ENCODE measurements around the gene MPG.

The MPG gene

DNA sequence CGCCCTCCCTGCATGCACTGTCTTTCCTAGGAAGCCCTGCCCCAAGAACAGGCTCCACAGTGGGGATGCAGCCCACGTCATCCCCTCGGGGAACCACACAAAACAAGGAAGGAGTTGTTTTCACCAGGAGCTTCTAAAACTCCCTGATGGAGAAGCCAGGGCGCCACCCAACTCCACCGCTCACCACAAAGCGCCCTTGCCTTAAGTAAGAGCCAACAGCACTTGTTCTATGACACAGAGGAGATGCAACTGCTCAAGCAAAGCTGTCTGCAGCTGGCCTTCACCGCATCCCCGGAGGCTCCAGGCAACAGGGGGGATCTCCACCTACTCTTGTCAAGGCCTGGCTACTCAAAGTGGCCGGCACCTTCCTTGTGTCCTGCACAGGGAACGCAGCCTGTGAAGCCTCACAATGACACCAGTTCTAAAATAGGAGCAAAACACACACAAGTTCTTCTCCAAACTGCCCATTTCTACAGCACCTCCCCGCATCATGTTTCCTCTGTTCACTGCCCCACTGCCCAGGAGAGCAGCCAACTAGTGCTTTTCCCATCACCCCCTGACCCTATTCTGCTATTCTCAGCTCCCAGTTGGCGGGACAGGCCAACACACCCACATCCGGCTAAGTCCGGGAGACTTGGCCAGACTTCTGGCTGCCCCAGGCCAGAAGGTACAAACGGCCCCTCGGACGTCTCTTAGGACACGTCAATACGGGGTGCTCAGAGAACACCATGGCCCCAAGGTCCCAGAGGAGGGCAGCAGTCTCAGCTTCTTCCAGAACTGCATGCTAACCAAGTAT lies 24.2 kb downstream of the MPG start:
- Mint-ChIP-seq H3K27me3 (no peaks in the 10 kb centered on the region), H3K4me3 (no peak overlapping the region), H3K36me3 (peaks cover 55% of the 10 kb centered on the region), H3K4me1 (peaks cover 12% of the 10 kb centered on the region), H3K9me3 (no peaks in the 10 kb centered on the region), H3K27ac (no peak overlapping the region)
- no peak for ATAC-seq

GRCh38 chr16:104355-104754 lies 26.3 kb downstream of the MPG start:
- Mint-ChIP-seq H3K4me3 (no peak overlapping the region), H3K27me3 (no peaks in the 10 kb centered on the region), H3K36me3 (peaks cover 40% of the 10 kb centered on the region), H3K27ac (no peak overlapping the region), H3K9me3 (no peaks in the 10 kb centered on the region), H3K4me1 (peaks cover 5% of the 10 kb centered on the region)
- ATAC-seq = no peak

GRCh38 chr16:104928-105327 lies 26.9 kb downstream of the MPG start:
- no peaks in the 10 kb centered on the region for H3K27me3 Mint-ChIP-seq

GRCh38 chr16:105521-105920 lies 27.5 kb downstream of the MPG start:
- Mint-ChIP-seq H3K4me3 (no peak overlapping the region), H3K27me3 (no peaks in the 10 kb centered on the region), H3K36me3 (peaks cover 37% of the 10 kb centered on the region), H3K4me1 (peaks cover 5% of the 10 kb centered on the region), H3K9me3 (no peaks in the 10 kb centered on the region), H3K27ac (no peak overlapping the region)
- no peak for ATAC-seq

More at GRCh38 chr16:104928-105327, 26.9 kb downstream of the MPG start:
- Mint-ChIP-seq H3K9me3 (no peaks in the 10 kb centered on the region), H3K27ac (no peak overlapping the region), H3K4me1 (peaks cover 5% of the 10 kb centered on the region), H3K4me3 (no peak overlapping the region), H3K36me3 (peaks cover 38% of the 10 kb centered on the region)
- no peak for ATAC-seq

DNA sequence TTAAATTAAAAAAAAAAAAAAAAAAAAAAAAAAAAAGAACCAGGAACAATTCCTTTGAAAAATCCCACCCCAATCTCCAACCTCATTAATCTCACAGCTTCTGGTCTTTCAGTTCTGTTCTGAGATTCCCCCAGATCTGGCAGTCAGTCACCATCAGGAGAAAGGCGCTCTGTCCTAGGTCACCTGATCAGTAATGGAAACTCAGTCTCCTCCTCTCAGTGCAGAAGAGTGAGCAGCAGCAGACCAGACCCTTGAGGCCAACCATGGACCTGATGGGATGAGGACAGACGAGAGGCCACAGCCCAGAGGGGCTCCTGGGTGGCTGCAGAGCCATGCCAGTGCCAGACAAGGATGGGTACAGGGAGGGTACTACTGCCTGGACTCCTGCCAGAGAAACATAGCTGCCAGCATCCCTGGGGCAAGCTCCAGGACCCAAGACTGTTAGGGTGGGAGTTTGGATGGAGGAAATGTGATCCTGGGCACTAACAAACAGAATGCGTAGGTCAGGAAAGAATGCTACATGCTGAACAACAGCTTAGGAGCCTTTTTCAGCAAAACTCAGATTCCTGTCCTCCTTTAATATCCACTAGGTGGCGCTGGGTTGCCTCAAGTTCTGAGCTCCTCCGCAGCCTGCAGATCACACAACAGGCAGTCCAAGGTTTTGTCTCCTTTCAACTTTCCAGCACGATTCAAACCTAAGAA lies 28.7 kb downstream of the MPG start:
- H3K36me3 Mint-ChIP-seq = peaks cover 33% of the 10 kb centered on the region
- no peaks in the 10 kb centered on the region for H3K27me3 Mint-ChIP-seq
- no peaks in the 10 kb centered on the region for H3K9me3 Mint-ChIP-seq
- no peak overlapping the region for H3K4me3 Mint-ChIP-seq
- peaks cover 5% of the 10 kb centered on the region for H3K4me1 Mint-ChIP-seq
- no peak overlapping the region for H3K27ac Mint-ChIP-seq
- ATAC-seq = peak; percentile 76

DNA sequence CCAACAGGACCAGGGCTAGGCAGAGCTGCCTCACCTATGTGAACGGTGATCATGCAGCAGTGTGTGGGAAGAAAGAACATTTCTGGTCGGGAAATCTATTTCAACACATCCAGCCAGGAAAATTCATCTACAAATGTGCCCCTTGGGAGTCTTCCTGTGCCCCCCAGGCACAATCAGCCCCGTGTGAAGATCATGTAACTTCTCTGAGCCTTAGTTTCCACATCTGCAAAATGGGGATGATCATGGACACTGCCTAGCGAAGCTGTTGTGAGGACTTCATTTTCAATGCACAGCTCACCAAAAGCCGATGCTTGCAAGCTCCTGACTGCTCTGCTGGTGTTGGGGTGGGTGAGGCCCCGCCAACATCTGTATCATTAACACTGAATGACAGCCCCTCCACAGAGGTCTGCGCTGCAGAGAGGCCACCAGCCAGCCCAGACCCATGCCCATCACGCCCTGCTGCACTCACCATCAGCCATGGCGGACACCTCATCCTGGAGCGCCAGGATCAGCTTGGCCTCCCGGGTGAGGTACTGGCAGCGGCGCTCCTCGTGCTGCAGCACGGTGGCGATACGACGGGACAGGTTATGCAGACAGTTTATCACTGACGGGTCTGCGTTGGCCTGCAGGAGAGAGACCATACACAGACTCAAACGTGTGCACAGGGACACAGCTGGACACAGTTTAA lies 34.3 kb downstream of the MPG start:
- no peak for ATAC-seq
- H3K27me3 Mint-ChIP-seq = no peaks in the 10 kb centered on the region
- no peak overlapping the region for H3K27ac Mint-ChIP-seq
- no peaks in the 10 kb centered on the region for H3K9me3 Mint-ChIP-seq
- H3K4me1 Mint-ChIP-seq = no peaks in the 10 kb centered on the region
- peaks cover 41% of the 10 kb centered on the region for H3K36me3 Mint-ChIP-seq
- H3K4me3 Mint-ChIP-seq = no peak overlapping the region

GRCh38 chr16:114327-114726 lies 36.3 kb downstream of the MPG start:
- Mint-ChIP-seq H3K27me3 (no peaks in the 10 kb centered on the region), H3K9me3 (no peaks in the 10 kb centered on the region), H3K4me1 (no peaks in the 10 kb centered on the region), H3K36me3 (peaks cover 42% of the 10 kb centered on the region), H3K4me3 (no peak overlapping the region), H3K27ac (no peak overlapping the region)
- no peak for ATAC-seq

DNA sequence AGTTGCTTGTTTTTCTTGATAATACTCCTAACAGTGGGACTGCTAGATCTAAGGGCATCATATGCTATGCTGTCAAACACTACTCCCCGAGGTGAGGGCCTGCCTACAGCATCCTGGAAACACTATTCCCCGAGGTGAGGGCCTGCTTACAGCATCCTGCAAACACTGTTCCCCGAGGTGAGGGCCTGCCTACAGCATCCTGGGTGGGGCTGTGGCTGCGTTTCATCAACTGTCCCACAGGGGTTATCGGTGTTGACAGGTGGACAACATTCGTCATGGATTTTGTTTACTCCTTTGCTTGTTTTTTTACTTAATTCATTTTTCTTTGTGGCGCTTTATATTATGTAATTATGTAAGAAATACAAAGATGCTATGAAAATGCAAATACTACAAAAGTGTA lies 38.0 kb downstream of the MPG start:
- H3K36me3 Mint-ChIP-seq = peaks cover 38% of the 10 kb centered on the region
- no peak overlapping the region for H3K27ac Mint-ChIP-seq
- no peak for ATAC-seq
- H3K4me3 Mint-ChIP-seq = no peak overlapping the region
- no peaks in the 10 kb centered on the region for H3K4me1 Mint-ChIP-seq
- no peaks in the 10 kb centered on the region for H3K27me3 Mint-ChIP-seq
- H3K9me3 Mint-ChIP-seq = no peaks in the 10 kb centered on the region

- H3K27me3 Mint-ChIP-seq = no peaks in the 10 kb centered on the region
- H3K4me1 Mint-ChIP-seq = no peaks in the 10 kb centered on the region
- H3K9me3 Mint-ChIP-seq = no peaks in the 10 kb centered on the region
- H3K36me3 Mint-ChIP-seq = peaks cover 26% of the 10 kb centered on the region
- H3K27ac Mint-ChIP-seq = no peak overlapping the region
- H3K4me3 Mint-ChIP-seq = no peak overlapping the region
- peak; percentile 69 for ATAC-seq
Measured at GRCh38 chr16:117379-118365, 39.6 kb downstream of the MPG start.

- H3K27me3 Mint-ChIP-seq = no peaks in the 10 kb centered on the region
- no peak overlapping the region for H3K4me3 Mint-ChIP-seq
- H3K9me3 Mint-ChIP-seq = no peaks in the 10 kb centered on the region
- no peaks in the 10 kb centered on the region for H3K4me1 Mint-ChIP-seq
- no peak overlapping the region for H3K27ac Mint-ChIP-seq
- peaks cover 26% of the 10 kb centered on the region for H3K36me3 Mint-ChIP-seq
- ATAC-seq = no peak
Measured at GRCh38 chr16:118857-119256, 40.8 kb downstream of the MPG start.

DNA sequence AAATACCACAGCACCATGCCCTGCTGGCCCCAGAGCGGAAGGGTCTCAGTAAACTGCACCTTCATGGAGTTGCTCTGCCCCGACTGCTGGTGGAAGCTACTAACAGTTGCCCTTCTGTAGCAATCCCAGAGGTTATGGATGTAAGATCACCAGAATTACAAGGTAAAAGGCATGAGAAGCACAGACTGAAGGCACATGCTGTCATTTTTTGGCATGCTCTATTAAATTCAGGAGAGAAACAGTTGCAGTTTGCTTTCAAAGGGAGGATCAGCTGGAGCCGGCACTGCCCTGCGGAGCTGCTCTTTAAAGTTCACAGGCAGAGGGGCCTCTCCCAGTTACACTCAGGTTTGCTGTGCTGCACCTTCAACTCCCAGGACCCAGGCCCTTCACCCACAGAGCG lies 41.3 kb downstream of the MPG start:
- Mint-ChIP-seq H3K4me3 (no peak overlapping the region), H3K36me3 (peaks cover 22% of the 10 kb centered on the region), H3K27me3 (no peaks in the 10 kb centered on the region), H3K4me1 (no peaks in the 10 kb centered on the region), H3K27ac (no peak overlapping the region), H3K9me3 (no peaks in the 10 kb centered on the region)
- ATAC-seq = no peak

GRCh38 chr16:119835-120491 lies 41.9 kb downstream of the MPG start:
- no peak overlapping the region for H3K4me3 Mint-ChIP-seq
- no peak for ATAC-seq
- H3K9me3 Mint-ChIP-seq = no peaks in the 10 kb centered on the region
- H3K27me3 Mint-ChIP-seq = no peaks in the 10 kb centered on the region
- peaks cover 19% of the 10 kb centered on the region for H3K36me3 Mint-ChIP-seq
- no peaks in the 10 kb centered on the region for H3K4me1 Mint-ChIP-seq
- no peak overlapping the region for H3K27ac Mint-ChIP-seq

DNA sequence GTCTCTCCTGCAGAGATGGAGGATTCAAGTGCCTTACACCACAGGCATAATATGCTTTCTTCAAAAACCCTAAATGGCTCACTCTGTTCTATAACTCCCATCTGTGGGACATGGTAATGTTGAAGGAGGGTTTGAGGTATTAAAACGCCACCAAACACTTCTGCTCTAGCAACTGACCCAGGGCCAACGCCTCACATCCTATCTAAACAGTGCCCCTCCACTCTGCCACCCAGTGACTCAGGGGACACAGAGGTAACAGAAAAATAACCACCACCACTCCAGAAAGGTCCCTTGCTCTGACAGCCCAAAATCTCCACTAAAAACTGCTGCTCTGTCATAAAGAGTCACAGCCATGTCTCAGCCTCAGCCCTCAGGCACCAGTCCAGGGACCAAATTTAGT lies 42.7 kb downstream of the MPG start:
- Mint-ChIP-seq H3K36me3 (peaks cover 23% of the 10 kb centered on the region), H3K4me3 (no peak overlapping the region), H3K9me3 (no peaks in the 10 kb centered on the region), H3K27me3 (no peaks in the 10 kb centered on the region), H3K27ac (no peak overlapping the region), H3K4me1 (no peaks in the 10 kb centered on the region)
- no peak for ATAC-seq

DNA sequence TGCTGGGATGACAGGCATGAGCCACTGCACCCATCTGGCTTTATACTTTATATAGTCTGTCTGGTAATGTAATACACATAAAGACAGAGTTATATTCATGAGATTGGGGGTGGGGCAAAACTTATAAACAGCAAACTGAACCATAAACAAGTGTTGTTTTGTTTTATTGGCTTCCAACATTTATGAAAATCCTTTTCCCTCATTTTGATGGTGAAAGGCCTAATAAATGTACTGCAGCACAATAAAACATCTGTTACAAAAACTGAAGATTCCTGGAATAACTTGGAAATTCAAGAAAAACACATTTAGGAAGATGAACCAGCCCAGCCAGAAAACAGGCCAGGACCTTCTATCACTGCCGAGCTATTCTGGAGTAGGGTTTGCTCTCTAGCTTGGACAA lies 44.3 kb downstream of the MPG start:
- Mint-ChIP-seq H3K4me3 (no peak overlapping the region), H3K27me3 (no peaks in the 10 kb centered on the region), H3K27ac (no peak overlapping the region), H3K36me3 (peaks cover 16% of the 10 kb centered on the region), H3K4me1 (no peaks in the 10 kb centered on the region), H3K9me3 (no peaks in the 10 kb centered on the region)
- ATAC-seq = no peak

Data from stimulated activated memory B cell treated with anti-CD40 and anti-IgM and Interleukin-4, amounts not matched to agents 10 μg/mL and 1 μg/mL and 100 μg/mL, for 72 hours (primary cell).